Activated CD4-positive, CD25-positive, alpha-beta regulatory T cell treated with anti-CD3 and anti-CD28 coated beads, Interleukin-2, amount 50 U/mL, for 72 hours (primary cell): ENCODE results near the gene ATP2B2.
A peak's percentile ranks its signal among the peaks of the same experiment; 100 is the strongest.

Experiments used
- DNase-seq: peaks from one replicate; pipeline ENCODE4 v3.0.0; 2021

ATP2B2 gene

DNA sequence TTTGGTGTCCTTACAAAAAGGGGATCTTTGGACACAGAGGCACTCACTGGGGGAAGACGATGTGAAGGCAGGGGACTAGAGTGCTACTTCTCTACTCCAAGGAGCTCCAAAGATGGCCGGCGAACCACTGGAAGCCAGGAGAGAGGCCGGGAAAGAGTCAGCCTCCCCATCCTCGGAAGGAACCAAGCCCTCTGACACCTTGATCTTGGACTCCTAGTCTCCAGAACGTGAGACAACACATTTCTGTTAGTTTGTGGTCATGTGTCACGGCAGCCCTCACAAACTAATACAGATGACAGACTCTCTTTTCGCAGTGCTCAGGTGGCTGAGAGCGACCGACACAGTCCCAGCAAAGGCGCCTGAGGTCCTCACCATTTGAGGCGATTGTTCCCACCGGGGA is 24.4 kb upstream of the ATP2B2 start:
- DNase-seq: peak; percentile 13

DNA sequence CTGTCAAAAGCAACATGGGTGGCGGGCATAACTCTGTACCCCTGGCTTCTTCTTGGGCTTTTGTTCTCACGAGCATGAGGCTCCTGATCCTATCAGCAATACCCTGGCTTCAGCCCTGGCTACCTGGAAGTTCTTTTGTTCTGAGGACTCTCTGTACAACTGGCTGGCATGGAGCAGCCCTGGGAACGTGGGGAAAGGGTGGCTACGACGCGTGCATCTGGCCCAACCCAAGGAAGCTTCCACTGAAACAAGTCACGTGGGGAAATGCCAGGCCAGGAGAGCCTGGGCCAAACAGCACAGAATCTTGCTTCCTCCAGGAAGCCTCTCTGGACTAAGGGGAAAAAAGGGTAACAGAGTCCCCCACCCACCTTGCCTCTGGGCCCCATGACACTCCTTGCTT is 22.7 kb upstream of the ATP2B2 start:
- peak; percentile 4 for DNase-seq

DNA sequence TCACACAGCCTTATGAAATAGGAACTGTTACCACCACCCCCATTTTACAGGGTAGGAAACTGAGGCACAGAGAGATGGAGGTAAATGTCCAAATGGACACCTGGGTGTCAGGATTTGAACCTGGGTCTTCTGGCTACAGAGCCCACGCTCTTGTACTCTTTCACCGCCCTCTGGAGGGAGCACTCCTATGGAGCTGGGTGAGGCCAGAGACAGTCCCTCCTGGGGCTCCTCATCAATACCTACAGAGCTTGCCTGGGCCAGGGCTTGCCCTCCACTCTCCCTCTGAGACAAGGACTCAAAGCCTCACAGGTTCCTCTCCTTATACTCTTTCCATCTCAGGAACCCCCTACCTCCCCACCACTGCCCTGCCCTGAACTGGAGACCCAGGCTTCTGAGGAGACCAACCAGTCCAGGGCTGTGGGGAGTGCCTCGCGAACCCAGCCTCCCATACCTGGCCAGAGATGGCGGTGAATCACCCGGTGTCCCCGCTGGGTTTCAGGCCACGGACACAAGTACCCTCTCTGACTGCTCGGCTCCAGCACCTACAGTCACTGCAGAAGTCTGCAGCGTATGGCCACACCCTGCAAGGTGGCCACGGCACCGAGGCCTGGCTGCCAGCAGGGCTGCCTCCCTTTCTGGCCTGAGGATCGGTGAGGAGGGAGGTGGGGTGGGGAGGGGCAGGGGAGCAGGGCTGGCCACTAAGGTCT is 22.1 kb upstream of the ATP2B2 start:
- DNase-seq: peak; percentile 17

DNA sequence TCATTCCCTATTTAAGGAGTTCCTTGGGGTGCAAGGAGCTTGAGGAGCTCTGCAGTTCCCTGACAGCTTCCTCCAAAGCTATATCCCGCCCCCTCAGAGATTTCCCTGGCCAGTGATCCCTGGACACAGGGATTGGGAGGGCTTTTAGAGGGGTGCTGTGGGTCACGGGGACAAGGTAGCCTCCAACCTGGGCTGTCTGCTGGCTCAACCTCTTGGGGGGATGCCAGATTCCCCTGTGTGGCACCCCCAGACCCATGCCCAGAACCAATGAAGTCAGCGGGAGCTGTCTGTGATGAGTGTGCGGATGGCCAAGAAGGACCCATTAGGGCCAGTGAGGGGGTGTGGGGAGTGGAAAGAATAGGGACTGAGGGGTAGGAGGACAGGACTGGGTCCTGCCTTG is 21.0 kb upstream of the ATP2B2 start:
- DNase-seq: peak; percentile 17

DNA sequence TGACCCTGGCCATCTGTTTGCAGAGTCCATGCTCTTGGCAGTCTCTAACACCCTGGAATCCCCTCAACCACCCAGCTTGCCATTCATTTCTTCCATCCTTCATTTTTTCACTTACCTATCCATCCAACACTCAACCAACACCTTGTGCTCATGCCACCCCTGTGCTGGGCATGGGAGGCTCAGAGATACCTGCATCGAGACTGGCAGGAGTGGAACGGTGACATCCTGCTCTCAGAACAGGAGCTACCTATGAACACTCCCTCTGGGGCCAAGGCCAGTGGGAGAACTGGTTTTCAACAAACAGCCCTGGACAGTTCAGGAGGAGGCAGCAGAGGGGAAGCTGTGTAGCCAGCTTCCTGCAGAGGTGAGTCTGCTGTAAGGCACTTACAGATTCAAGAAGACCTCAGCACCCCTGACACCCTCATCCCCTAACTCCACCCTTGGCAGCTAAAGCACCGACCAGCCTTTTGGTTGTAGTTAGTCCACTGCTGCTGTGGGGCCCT is 19.5 kb upstream of the ATP2B2 start:
- DNase-seq: peak; percentile 16

DNA sequence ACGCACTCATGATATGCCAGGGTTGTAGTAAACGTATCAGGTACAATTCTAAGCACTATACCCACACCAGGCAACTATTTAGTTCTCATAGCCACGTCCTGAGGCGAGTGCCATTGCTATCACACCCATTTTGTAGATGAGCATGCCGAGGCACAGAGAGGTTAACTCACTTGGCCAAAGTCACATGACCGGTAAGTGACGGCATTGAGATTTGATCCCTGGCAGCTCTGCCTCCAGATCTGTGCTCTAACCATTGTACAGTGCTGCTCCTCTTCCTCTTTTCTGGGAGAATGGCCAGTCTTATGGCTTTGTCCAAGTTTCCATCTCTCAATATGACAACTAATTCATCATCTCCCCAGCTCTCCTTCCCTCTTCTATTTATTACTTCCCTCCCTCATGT is 18.9 kb upstream of the ATP2B2 start:
- no peak for DNase-seq

DNA sequence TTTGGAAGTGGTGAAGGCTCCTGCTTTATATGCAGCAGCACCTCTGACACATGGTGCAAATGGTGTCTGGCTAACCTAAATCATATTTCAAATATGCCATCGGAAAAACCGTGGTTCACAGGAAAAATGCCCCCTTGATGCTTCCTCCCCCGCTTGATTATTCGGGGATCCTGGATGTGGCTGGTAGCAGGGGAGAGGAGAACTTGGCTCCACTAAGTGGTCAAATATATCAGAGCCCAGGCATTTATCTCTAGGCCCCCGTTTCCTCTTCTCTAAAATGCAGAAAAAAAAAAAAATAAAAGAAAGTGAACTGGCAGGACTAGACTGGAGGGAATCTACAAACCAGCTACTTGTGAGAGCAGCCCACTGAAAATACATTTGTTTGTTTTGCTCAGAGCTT is 18.2 kb upstream of the ATP2B2 start:
- DNase-seq: no peak

DNA sequence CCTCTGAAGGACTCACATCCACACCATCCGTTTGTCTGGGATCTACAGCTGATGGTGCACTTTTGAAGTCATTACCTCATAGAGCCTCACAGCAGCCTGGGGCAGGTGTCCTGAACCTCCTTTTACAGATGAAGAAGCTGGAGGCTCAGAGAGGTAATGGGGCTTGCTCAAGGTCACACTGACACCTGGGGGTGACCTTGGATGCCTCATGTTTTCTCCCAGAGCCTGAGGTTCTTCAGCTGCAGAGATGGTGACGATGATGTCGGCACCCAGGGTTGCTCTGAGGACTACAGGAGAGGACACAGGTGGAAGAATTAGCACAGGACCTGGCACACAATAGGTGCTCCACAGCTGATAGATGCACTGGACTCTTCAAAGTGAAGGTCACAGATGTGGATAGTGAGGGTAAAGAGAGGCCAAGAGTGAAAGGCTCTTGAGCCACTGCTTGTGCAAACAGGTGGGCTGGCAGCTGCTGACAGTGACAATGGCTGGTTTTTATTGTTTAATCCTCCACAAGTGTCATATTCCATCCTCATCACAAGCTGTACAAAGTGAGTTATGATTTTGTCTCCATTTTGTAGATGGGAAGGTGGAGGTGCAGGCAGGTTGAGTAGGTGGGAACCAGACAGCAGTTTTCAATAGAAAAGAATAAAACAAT is 17.4 kb upstream of the ATP2B2 start:
- DNase-seq: peak; percentile 7

DNA sequence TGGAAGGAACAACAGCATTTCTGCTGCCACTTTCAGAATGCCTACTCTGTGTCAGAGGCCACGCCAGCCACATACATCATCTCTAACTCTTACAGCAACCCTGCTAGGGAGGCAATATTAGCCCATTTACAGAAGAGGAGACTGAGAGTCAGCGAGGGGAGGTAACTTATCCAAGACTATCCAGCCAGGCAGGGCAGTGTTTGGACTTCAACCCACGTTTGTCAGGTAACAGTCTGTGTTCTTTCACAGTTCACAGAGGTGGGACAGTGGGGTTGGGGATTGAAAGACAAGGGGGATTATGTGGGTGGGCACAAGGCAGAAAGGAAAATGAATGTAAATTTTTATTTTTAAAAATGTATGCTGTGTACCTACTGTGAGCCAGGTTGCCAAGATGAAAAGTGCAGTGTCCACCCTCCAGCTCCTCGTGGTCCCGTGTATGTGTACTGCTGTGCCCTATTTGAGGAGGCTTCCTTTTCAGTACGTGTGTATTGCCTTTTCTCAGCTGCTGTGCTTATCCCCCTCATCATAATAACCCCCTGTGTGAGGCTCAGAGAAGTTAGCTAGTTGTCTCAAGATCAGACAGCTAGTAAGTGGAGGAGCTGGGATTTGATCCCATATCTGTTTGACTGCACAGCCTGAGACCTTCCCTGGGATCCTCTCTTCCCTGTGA is 16.5 kb upstream of the ATP2B2 start:
- peak; percentile 7 for DNase-seq

DNA sequence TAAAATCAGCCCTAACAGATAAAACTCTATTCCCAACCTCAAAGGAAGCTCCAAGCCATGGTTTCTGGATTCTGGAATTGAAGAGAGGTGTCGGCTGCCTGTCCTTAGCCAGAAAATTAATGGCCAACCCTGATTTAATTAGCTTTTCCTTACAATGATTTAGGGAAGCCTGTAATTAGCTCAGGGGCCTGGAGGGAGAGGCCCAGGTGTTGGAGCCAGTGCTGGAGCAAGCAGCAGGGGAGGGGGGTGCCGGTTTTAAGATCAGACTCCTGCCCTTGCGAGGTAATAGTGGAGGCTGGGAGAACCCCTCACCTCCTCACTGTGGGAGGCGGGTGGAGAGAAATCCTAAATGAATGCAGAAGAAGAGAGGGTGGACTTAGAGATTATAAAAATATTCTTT is 14.7 kb upstream of the ATP2B2 start:
- no peak for DNase-seq

DNA sequence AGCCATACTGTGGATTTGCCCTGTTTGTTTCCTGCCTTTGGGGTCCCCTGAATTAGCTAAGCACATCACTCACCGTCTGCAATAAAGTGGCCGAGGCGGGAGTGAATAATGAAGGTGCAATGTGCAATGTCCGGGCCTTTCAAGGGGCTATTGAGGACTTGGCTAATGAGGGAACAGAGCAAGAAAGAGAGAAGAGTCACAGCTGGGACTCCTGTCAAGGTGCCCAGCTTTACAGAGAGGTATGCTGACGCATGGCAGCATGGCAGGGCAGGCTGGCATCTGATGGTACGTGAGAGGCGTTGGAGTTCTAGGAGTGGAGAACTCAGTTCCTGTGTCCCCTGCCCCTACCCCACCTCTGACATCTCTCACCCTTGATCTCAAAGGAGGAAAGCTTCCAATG is 13.8 kb upstream of the ATP2B2 start:
- peak; percentile 6 for DNase-seq

DNA sequence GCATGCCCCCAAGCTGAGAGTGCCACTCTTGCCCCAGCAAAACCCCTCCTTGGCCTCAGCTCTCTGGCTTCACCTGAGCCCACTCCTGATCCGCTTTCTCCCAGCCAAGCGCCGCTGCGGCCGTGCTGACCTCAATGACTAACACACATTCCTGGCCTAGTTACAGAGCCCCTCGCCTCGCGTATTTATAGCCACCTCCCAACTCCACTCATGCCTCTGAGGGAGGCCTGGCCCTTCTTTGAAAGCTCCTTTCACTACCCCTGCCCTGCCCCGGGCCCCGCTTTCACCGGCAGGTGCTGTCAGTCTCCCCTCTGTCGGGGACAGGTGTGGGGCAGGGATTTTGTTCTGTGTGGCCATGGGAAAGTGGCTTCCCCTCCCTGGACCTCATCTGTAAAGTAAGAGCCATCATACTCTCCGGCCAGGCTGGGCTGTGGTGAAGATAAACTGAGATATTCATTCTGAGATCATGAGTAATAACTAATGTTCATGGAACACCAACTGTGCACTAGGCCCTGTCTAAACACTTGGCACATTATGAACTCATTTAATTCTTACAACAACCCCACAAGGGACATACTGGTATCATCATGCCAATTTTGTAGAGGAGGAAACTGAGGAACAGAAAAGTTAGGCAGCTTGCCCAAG is 13.2 kb upstream of the ATP2B2 start:
- no peak for DNase-seq

DNA sequence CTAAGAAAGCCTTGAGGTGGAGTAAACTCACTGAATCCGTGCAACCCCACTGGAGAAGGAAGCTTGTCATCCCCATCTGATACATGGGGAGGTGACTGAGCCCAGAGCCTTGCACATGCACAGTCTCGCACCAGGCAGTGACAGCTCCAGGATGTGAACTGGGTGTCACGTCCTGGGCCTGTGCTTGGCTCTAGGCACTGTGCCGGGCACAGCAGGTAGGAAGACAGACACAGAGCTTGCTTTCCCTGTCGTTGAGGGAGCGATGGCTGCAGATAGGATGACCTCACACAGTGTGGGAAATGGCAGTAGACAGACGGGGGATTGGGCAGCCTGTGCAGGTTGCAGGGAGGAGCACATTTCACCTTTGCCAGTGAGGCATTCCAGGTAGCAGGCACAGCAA is 12.2 kb upstream of the ATP2B2 start:
- peak; percentile 8 for DNase-seq

DNA sequence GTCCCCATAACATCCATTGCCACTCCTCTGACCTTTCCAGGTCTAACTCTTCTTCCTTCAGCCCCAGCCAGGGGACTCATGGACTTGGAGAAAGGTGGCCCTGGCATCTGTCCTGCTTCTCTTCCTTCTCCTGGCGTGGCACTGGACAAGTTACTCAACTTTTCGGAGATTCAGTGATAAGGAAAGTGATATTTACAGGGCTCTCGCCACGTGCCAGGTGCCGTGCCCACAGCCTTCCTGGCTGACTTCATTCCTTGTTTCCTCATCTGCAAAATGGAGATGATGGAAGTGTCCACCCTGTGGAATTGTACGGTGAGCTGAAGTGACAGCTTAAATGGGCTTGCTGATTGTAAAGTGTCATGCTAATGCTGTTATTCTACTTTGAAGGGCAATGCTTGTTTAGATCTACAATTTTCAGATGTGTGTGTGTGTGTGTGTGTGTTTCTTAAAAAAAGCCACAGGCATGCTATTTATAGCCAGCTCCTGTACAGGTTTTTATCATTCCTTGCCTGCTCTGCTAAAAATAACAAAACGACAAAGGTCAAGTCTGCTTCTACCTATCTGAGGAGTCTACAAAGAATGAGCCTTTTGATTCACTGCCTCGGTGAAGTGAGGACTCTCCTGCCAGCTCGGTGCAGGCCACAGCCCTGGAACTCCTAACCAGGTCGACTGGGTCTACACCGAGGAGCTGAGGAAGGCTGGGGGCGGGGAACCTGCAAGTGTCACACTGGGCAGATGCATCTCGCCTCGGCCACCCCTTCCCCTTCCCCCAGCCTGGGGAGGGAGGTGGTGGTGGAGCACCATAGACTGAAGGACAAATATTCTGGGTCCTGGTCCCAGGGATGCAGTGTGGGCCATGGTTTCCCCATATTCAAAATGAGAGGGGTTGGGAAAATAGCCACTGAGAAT is 11.4 kb upstream of the ATP2B2 start:
- peak; percentile 14 for DNase-seq

DNA sequence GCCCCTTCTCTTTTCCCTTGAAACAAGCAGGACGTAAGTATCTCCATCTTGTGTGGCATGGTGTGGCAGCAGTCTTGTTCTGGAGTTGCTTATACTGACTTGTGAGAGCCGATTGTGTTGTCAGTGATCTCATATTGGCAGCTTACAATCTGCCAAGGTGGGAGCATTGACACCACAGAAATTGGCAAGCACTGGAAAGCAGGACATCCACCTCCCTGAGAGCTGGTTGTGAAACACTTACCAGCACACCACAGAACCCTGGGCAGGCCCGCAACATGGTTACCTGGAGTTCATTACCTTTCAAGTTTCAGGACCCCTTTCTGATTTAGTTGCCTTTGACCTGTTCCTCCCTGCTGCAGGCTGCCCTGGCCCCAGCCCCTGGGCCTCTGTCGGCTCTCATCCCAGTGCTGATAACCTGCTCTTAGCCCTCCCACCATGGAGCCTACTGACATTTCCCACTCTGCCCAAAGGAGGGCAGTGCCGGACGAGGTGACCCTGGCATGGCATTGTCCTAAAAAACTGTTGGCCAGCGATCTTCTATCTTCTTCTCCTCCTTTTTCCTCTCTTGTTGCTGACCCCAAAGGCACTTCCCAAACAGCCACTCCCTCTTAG is 10.6 kb upstream of the ATP2B2 start:
- DNase-seq: peak; percentile 17

DNA sequence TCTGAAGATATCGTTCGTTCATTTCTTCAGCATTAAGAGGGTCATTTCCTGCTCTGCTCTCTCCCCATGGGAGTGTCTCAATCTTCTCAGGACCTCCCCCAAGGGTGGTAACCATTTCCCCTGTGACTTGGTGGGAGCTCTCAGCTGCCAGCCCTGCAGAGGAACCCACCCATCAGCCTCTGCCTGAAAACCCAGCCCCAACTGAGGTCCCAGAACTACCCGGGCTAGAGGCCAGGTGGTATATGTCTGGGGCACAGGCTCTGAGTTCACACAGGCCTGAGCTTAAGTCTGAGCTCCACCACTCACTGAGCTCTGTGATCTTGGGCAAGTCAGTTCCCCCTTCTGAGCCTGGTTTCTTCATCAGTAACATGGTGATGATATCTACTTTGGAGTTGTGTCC is 10.0 kb upstream of the ATP2B2 start:
- DNase-seq: no peak

DNA sequence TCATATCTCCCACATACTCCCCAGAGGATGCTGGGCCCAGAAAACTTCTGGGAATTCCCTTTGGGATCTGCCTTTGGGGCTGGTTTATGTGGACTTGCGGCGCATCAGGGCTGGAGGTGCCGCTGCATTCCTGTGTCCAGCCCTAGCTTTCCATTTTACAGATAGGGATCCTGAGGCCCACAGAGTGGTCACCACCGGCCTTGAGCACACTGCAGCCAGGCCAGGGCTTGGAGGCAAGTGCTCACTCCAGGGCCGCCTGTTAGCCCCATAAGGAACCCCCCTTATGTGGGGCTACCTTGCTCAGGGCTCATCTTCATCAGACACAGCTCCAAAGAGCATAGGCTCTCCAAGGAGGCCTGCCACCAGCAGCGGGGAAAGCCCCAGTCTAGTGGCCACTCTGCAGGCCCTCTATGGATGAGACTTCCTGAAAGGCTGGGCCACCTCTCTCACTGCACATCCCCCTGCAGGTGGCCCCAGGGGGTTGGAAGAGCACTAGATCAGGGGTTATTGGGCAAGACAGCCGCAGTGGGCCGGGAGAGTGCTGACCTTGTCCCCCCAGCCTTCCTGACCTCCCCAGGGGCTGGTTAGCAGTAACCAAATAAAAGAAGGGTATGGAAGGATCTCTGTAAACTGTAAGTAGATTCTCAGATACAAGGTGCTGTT is 9.2 kb upstream of the ATP2B2 start:
- no peak for DNase-seq

DNA sequence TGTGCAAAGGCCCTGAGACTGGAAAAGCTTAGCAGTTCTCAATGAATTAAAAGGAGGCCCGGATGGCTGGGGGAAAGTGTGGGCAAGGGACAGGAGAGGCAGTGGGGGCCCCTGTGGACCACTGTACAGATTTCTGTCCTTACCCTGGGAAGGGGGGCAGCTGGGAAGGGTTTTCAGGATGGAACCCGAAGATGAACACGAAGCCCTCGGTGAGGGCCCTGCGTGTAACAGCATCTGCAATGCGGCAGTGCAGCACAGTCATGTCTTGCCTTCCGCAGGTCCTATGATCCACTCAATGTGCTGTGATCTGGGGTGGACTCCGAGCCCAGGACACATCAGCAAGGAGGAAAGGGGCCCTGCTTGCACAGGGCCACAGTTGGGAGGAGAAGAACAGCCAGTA is 7.9 kb upstream of the ATP2B2 start:
- DNase-seq: no peak

DNA sequence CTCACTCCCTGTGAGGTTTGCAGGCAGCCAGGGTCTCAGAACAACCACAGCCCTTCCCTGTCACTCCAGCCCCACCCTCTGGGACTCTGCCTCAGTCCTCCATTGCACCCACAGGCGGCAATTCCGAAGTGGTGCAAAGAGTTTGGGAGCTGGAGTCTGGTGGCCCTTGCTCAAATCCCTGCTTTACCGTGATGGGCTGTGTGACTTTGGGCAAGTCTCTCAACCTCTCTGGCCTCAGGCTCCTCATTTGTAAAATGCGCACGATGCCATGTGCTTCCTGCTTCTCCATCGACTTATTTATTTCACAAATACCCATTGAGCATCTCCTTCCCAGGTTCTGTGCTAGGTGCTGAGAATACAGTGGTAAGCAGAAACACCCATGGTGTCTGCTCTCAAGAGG is 7.3 kb upstream of the ATP2B2 start:
- DNase-seq: no peak

DNA sequence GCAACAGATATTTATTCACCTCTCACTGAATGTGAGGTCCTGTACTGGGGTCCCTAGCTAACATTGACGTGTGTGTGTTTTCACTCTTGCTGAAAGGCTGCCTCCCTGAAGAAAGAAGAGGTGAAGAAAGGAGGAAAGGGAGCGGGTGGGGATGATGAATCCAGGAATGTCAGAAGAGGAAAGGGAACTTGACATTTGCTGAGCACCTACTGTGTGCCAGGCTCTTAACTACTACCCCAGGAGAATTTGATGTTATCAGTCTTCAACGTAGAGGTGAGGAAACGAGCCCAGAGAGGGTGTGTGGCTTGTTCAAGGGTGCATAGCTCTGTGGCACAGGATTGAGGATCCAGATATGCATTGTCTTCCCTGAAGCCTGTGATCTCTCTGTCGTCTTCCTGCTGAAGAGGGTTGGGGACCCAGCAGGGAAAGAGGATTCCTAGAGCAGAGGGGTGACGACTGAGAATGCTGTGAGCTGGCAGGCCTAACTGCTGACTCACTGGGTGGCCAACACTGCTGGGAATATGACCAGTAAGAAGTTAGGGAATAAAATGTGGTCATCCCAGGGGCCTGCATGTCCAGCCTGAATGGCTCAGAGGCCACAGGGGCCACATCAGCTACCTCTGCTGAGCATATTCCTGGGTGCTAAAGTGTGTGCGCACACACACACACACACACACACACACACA is 6.6 kb upstream of the ATP2B2 start:
- no peak for DNase-seq
